Endothelial cell of umbilical vein (primary cell): Measurements from ENCODE around the gene TEX35.

Source experiments
- CTCF ChIP-seq, 2 donors: IDR thresholded peaks; 1 replicate in 1 of 2; 2 replicates in 1 of 2; pipeline ENCODE4 v1.5.1; 2011; ENCODE audit warnings: low read length in 2 of 2, mild to moderate bottlenecking in 2 of 2, moderate library complexity in 2 of 2, control low read depth in 1 of 2, inconsistent platforms in 1 of 2, low read depth in 1 of 2; ENCODE audit not compliant: insufficient read depth in 1 of 2; ENCODE audit errors: extremely low read depth in 1 of 2
- EZH2 ChIP-seq: IDR thresholded peaks from 2 replicates; pipeline ENCODE4 v1.6.1; 2012; ENCODE audit warnings: borderline replicate concordance, low read depth, mild to moderate bottlenecking, moderate library complexity, low read length, inconsistent platforms; ENCODE audit not compliant: severe bottlenecking
- FOS ChIP-seq: IDR thresholded peaks from 2 replicates; pipeline ENCODE4 v1.6.1; 2011; ENCODE audit warnings: mild to moderate bottlenecking, low read length, moderate library complexity, borderline replicate concordance; ENCODE audit not compliant: insufficient read depth
- JUN ChIP-seq: IDR thresholded peaks from 2 replicates; pipeline ENCODE4 v1.6.1; 2011; ENCODE audit warnings: borderline replicate concordance, low read depth; ENCODE audit not compliant: insufficient read length, insufficient read depth
- MYC ChIP-seq: IDR thresholded peaks from one replicate; pipeline ENCODE4 v1.6.1; 2011; ENCODE audit warnings: mild to moderate bottlenecking, low read depth, low read length
- POLR2A ChIP-seq: IDR thresholded peaks from 2 replicates; pipeline ENCODE4 v1.6.1; 2012; ENCODE audit warnings: low read depth, mild to moderate bottlenecking, control low read depth, low read length
- POLR2AphosphoS5 ChIP-seq: IDR thresholded peaks from 2 replicates; pipeline ENCODE4 v1.6.1; 2012; ENCODE audit warnings: low read depth, mild to moderate bottlenecking, control low read depth, low read length, moderate library complexity; ENCODE audit not compliant: insufficient read depth
- TF ChIP-seq, protein P1 (sequence below): IDR thresholded peaks from 2 replicates; pipeline ENCODE4 v1.6.1; 2011; ENCODE audit not compliant: insufficient read depth, insufficient read length

- TF ChIP-seq CTCF (IDR thresholded peaks at IDR 0.05; ENCODE audit: extremely low read depth in 1 of 2, insufficient read depth in 1 of 2, low read depth in 1 of 2, low read length in 2 of 2) (no peak), MYC (no peak), POLR2AphosphoS5 (no peak), EZH2 (no peak), FOS (no peak), POLR2A (no peak), JUN (no peak)
- TF ChIP-seq, protein P1, sequence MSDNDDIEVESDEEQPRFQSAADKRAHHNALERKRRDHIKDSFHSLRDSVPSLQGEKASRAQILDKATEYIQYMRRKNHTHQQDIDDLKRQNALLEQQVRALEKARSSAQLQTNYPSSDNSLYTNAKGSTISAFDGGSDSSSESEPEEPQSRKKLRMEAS, result no peak
These were observed 9.1 kb upstream of the TEX35 start for GRCh38 chr1:178503849-178504248.
